SK-N-SH treated with all-trans-retinoic acid at 6 μM for 48 hours (cell line): ENCODE measurements around the gene SLC35E1.

Experiments used
- GLIS3 ChIP-seq: fragments of 250-450 bp; sonication (Bioruptor Pico); IDR thresholded peaks from 2 replicates; pipeline ENCODE4 v1.5.0; 2020; ENCODE audit warnings: mild to moderate bottlenecking, moderate library complexity
- OSR1 ChIP-seq: fragments of 250-450 bp; sonication (Bioruptor Pico); IDR thresholded peaks from 2 replicates; pipeline ENCODE4 v1.8.0; 2022; ENCODE audit warnings: moderate library complexity, mild to moderate bottlenecking, inconsistent platforms
- PPARA ChIP-seq: fragments of 250-450 bp; sonication (Bioruptor Pico); IDR thresholded peaks from 2 replicates; pipeline ENCODE4 v1.5.0; 2020; ENCODE audit warnings: mild to moderate bottlenecking, borderline replicate concordance
- TCF4 ChIP-seq: fragments of 250-450 bp; sonication (Bioruptor Pico); IDR thresholded peaks from 2 replicates; pipeline ENCODE4 v1.8.0; 2021; ENCODE audit warnings: mild to moderate bottlenecking, moderate library complexity, borderline replicate concordance
- TOX ChIP-seq: fragments of 250-450 bp; sonication (Bioruptor Pico); IDR thresholded peaks from 2 replicates; pipeline ENCODE4 v1.8.0; 2021; ENCODE audit warnings: mild to moderate bottlenecking, moderate library complexity, borderline replicate concordance
- ZC3H10 ChIP-seq: fragments of 250-450 bp; sonication (Bioruptor Pico); IDR thresholded peaks from 2 replicates; pipeline ENCODE4 v1.5.1; 2021; ENCODE audit warnings: mild to moderate bottlenecking, moderate library complexity
- ZFP3 ChIP-seq: fragments of 250-450 bp; sonication (Bioruptor Pico); IDR thresholded peaks from 2 replicates; pipeline ENCODE4 v1.5.0; 2020; ENCODE audit warnings: mild to moderate bottlenecking, moderate library complexity
- ZFP30 ChIP-seq: fragments of 450-650 bp; formaldehyde crosslinking; IDR thresholded peaks from 2 replicates; pipeline ENCODE4 v1.5.0; 2022; ENCODE audit warnings: mild to moderate bottlenecking, moderate library complexity
- ZNF8 ChIP-seq: fragments of 450-650 bp; formaldehyde crosslinking; IDR thresholded peaks from 2 replicates; pipeline ENCODE4 v1.5.0; 2020; ENCODE audit warnings: mild to moderate bottlenecking, moderate library complexity
- TF ChIP-seq, protein P1 (sequence below): fragments of 250-450 bp; sonication (Bioruptor Pico); IDR thresholded peaks from 2 replicates; pipeline ENCODE4 v1.5.1; 2021; ENCODE audit warnings: mild to moderate bottlenecking, moderate library complexity
- TF ChIP-seq, protein P2 (sequence below): fragments of 250-450 bp; sonication (Bioruptor Pico); IDR thresholded peaks from 2 replicates; pipeline ENCODE4 v1.8.0; 2020; ENCODE audit warnings: mild to moderate bottlenecking, moderate library complexity, borderline replicate concordance
- TF ChIP-seq, protein P3 (sequence below): fragments of 250-450 bp; sonication (Bioruptor Pico); IDR thresholded peaks from 2 replicates; pipeline ENCODE4 v1.5.0; 2020; ENCODE audit warnings: mild to moderate bottlenecking, moderate library complexity

DNA sequence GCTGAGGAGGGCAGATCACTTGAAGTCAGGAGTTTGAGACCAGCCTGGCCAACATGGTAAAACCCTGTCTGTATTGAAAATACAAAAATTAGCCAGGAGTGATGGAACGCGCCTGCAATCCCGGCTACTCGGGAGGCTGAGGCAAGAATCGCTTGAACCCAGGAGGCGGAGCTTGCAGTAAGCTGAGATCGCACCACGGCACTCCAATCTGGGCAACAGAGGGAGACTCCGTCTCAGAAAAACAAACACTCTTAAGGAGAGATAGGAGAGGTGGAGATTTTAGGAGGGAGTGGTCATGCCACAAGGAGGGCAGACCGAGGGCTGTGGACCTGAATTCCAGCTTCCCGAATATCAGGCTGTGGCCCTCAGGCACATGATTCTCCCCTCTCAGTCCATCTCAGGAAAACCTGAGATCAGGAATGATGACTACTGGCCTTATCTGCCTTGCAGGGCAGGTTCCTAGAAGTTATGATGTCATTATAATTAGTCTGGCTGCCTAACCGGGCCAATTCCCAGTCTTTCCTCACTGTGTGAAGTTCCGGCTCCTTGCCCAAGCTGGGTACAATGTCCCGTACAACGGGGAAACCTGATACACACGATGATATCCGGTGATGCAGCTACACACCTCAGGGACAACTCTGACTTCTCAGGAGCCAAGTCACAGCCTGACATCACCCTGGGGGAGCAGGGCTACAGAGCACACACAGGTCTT, 2.5 kb downstream of the SLC35E1 start:
- no peak for TF ChIP-seq OSR1 (CRISPR knock-in tag)
- no peak for TF ChIP-seq TCF4 (CRISPR knock-in tag)
- TF ChIP-seq ZNF8 (CRISPR knock-in tag), result no peak
- TF ChIP-seq ZC3H10, result no peak
- TF ChIP-seq TOX (CRISPR knock-in tag), result no peak
- TF ChIP-seq, protein P1, sequence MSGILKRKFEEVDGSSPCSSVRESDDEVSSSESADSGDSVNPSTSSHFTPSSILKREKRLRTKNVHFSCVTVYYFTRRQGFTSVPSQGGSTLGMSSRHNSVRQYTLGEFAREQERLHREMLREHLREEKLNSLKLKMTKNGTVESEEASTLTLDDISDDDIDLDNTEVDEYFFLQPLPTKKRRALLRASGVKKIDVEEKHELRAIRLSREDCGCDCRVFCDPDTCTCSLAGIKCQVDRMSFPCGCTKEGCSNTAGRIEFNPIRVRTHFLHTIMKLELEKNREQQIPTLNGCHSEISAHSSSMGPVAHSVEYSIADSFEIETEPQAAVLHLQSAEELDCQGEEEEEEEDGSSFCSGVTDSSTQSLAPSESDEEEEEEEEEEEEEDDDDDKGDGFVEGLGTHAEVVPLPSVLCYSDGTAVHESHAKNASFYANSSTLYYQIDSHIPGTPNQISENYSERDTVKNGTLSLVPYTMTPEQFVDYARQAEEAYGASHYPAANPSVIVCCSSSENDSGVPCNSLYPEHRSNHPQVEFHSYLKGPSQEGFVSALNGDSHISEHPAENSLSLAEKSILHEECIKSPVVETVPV (CRISPR knock-in tag), result no peak
- TF ChIP-seq PPARA (CRISPR knock-in tag), result no peak
- TF ChIP-seq, protein P2, sequence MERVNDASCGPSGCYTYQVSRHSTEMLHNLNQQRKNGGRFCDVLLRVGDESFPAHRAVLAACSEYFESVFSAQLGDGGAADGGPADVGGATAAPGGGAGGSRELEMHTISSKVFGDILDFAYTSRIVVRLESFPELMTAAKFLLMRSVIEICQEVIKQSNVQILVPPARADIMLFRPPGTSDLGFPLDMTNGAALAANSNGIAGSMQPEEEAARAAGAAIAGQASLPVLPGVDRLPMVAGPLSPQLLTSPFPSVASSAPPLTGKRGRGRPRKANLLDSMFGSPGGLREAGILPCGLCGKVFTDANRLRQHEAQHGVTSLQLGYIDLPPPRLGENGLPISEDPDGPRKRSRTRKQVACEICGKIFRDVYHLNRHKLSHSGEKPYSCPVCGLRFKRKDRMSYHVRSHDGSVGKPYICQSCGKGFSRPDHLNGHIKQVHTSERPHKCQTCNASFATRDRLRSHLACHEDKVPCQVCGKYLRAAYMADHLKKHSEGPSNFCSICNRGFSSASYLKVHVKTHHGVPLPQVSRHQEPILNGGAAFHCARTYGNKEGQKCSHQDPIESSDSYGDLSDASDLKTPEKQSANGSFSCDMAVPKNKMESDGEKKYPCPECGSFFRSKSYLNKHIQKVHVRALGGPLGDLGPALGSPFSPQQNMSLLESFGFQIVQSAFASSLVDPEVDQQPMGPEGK, result no peak
- TF ChIP-seq, protein P3, sequence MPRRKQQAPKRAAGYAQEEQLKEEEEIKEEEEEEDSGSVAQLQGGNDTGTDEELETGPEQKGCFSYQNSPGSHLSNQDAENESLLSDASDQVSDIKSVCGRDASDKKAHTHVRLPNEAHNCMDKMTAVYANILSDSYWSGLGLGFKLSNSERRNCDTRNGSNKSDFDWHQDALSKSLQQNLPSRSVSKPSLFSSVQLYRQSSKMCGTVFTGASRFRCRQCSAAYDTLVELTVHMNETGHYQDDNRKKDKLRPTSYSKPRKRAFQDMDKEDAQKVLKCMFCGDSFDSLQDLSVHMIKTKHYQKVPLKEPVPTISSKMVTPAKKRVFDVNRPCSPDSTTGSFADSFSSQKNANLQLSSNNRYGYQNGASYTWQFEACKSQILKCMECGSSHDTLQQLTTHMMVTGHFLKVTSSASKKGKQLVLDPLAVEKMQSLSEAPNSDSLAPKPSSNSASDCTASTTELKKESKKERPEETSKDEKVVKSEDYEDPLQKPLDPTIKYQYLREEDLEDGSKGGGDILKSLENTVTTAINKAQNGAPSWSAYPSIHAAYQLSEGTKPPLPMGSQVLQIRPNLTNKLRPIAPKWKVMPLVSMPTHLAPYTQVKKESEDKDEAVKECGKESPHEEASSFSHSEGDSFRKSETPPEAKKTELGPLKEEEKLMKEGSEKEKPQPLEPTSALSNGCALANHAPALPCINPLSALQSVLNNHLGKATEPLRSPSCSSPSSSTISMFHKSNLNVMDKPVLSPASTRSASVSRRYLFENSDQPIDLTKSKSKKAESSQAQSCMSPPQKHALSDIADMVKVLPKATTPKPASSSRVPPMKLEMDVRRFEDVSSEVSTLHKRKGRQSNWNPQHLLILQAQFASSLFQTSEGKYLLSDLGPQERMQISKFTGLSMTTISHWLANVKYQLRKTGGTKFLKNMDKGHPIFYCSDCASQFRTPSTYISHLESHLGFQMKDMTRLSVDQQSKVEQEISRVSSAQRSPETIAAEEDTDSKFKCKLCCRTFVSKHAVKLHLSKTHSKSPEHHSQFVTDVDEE (CRISPR knock-in tag), result no peak
- no peak for TF ChIP-seq ZFP30 (CRISPR knock-in tag)
- no peak for TF ChIP-seq GLIS3 (CRISPR knock-in tag)
- TF ChIP-seq ZFP3 (CRISPR knock-in tag), result no peak
